Tibial nerve (tissue), 4 donors: ENCODE data around the gene KATNAL2. TPM values are rescaled to one million over a fixed set of nuclear protein-coding genes. Genes with fewer than 3 reads are reported as not detected.
"Not testable (repeated sequence)": the region's sequence is repeated elsewhere in the genome, so short reads cannot be mapped to it uniquely, and the experiment has no call there.

Experiments
- DNase-seq, 2 donors: peaks; one replicate each; pipeline ENCODE4 v3.0.0-alpha.2; 2019; ENCODE audit warnings: low spot score in 2 of 2
- H3K27ac ChIP-seq, 4 donors: fragments of 200-600 bp; sonication (generic) in 3 of 4; one replicate each; pipeline ENCODE4 v1.5.1; 2017 to 2019; ENCODE audit warnings: mild to moderate bottlenecking in 1 of 4
- H3K27me3 ChIP-seq, 2 donors: fragments of 200-600 bp; sonication (generic) in 1 of 2; one replicate each; pipeline versions ENCODE4 v1.5.1 to v1.6.0; 2017 to 2019
- H3K36me3 ChIP-seq, 3 donors: fragments of 200-600 bp; sonication (generic); one replicate each; pipeline ENCODE4 v1.5.1; 2018 to 2019
- H3K4me1 ChIP-seq, 4 donors: fragments of 200-600 bp; sonication (generic) in 3 of 4; one replicate each; pipeline ENCODE4 v1.5.1; 2017 to 2019
- H3K4me3 ChIP-seq, 4 donors: fragments of 200-600 bp; sonication (generic) in 3 of 4; one replicate each; pipeline ENCODE4 v1.5.1; 2017 to 2019; ENCODE audit warnings: mild to moderate bottlenecking in 1 of 4, moderate library complexity in 1 of 4
- H3K9me3 ChIP-seq, 4 donors: fragments of 200-600 bp; sonication (generic) in 3 of 4; one replicate each; pipeline ENCODE4 v1.5.1; 2017 to 2019
- WGBS, 2 donors: methylation state at CpG; one replicate each; pipeline ENCODE4 v1.1.5; 2018; 5-methylcytosine and 5-hydroxymethylcytosine counted together
- total RNA-seq, 4 donors: library from RNA; depleted of rRNA; stranded (reverse); fragments of >200 nt; gene quantifications; one replicate each; pipeline ENCODE4 v1.1.0, GENCODE V29; 2016

Gene KATNAL2
- total RNA-seq, 4 donors from 2014 or later = 2.4 to 11.7 (median 7.8) TPM

- DNase-seq, H3K27ac ChIP-seq, H3K4me3 ChIP-seq, H3K9me3 ChIP-seq, H3K4me1 ChIP-seq, H3K27me3 ChIP-seq, H3K36me3 ChIP-seq: not testable (repeated sequence)
- WGBS, 2 donors = 67% methylated on average over 4 of the region's 10 CpGs; no CpG with 5 or more reads in 1 of the 2 donors
Measured at GRCh38 chr18:46966266-46966665, 48.9 kb downstream of the KATNAL2 start.

- not testable (repeated sequence) for H3K27me3 ChIP-seq, DNase-seq, H3K4me3 ChIP-seq, H3K9me3 ChIP-seq, H3K4me1 ChIP-seq, H3K27ac ChIP-seq, H3K36me3 ChIP-seq
- no CpG with 5 or more reads among the region's 32 CpGs for WGBS, 2 donors
Measured at GRCh38 chr18:46969551-46969950, 52.1 kb downstream of the KATNAL2 start.

- not testable (repeated sequence) for H3K27me3 ChIP-seq, H3K36me3 ChIP-seq, H3K4me3 ChIP-seq, DNase-seq, H3K4me1 ChIP-seq, H3K27ac ChIP-seq, H3K9me3 ChIP-seq
- no CpG with 5 or more reads among the region's 10 CpGs for WGBS, 2 donors
Measured at GRCh38 chr18:47019870-47020269, 102.5 kb downstream of the KATNAL2 start.

GRCh38 chr18:47020757-47021156 lies 103.4 kb downstream of the KATNAL2 start:
- H3K27me3 ChIP-seq, DNase-seq, H3K36me3 ChIP-seq, H3K4me3 ChIP-seq, H3K9me3 ChIP-seq, H3K27ac ChIP-seq, H3K4me1 ChIP-seq: not testable (repeated sequence)
- WGBS, 2 donors = no CpG with 5 or more reads among the region's 19 CpGs

GRCh38 chr18:47022821-47023220 lies 105.4 kb downstream of the KATNAL2 start:
- H3K9me3 ChIP-seq, H3K36me3 ChIP-seq, H3K4me1 ChIP-seq, H3K27me3 ChIP-seq, H3K4me3 ChIP-seq, DNase-seq, H3K27ac ChIP-seq: not testable (repeated sequence)
- 96% methylated on average over 13 of the region's 29 CpGs; no CpG with 5 or more reads in 1 of the 2 donors for WGBS, 2 donors

GRCh38 chr18:47023769-47024465 lies 106.5 kb downstream of the KATNAL2 start:
- DNase-seq, H3K4me1 ChIP-seq, H3K27me3 ChIP-seq, H3K9me3 ChIP-seq, H3K36me3 ChIP-seq, H3K27ac ChIP-seq, H3K4me3 ChIP-seq: not testable (repeated sequence)
- WGBS, 2 donors = no CpG with 5 or more reads among the region's 55 CpGs

GRCh38 chr18:47025557-47026174 lies 108.3 kb downstream of the KATNAL2 start:
- H3K4me3 ChIP-seq, H3K27me3 ChIP-seq, H3K27ac ChIP-seq, DNase-seq, H3K36me3 ChIP-seq, H3K9me3 ChIP-seq, H3K4me1 ChIP-seq: not testable (repeated sequence)
- WGBS, 2 donors = 80 to 82% methylated on average over 11 of the region's 17 CpGs

GRCh38 chr18:47028738-47029137 lies 111.3 kb downstream of the KATNAL2 start:
- no CpG with 5 or more reads among the region's 29 CpGs for WGBS, 2 donors
- not testable (repeated sequence) for DNase-seq, H3K27ac ChIP-seq, H3K4me1 ChIP-seq, H3K36me3 ChIP-seq, H3K27me3 ChIP-seq, H3K4me3 ChIP-seq
- H3K9me3 ChIP-seq = peaks cover 0 to 18% (median 0%) of the 10 kb centered on the region in 4 donors

- not testable (repeated sequence) for H3K27ac ChIP-seq, H3K4me1 ChIP-seq, DNase-seq, H3K27me3 ChIP-seq, H3K4me3 ChIP-seq, H3K36me3 ChIP-seq
- no CpG with 5 or more reads among the region's 55 CpGs for WGBS, 2 donors
- peaks cover 0 to 28% (median 0%) of the 10 kb centered on the region in 4 donors for H3K9me3 ChIP-seq
Measured at GRCh38 chr18:47029684-47030353, 112.4 kb downstream of the KATNAL2 start.

- not testable (repeated sequence) for H3K36me3 ChIP-seq, H3K27me3 ChIP-seq, H3K4me3 ChIP-seq, H3K4me1 ChIP-seq, DNase-seq, H3K27ac ChIP-seq
- 90 to 99% methylated on average over 4 of the region's 12 CpGs for WGBS, 2 donors
- peaks cover 0 to 25% (median 0%) of the 10 kb centered on the region in 4 donors for H3K9me3 ChIP-seq
Measured at GRCh38 chr18:47030887-47031286, 113.5 kb downstream of the KATNAL2 start.
